Epithelial cell of proximal tubule (primary cell): Measurements from ENCODE around the gene RETN. TPM values are rescaled to one million over a fixed set of nuclear protein-coding genes. Genes with fewer than 3 reads are reported as not detected.

Experiments
- DNase-seq: peaks from one replicate; pipeline ENCODE4 v3.0.0-alpha.2; 2011; ENCODE audit warnings: low read depth
- H3K4me3 ChIP-seq: 2 replicates; pipeline ENCODE4 v1.5.1; 2011; ENCODE audit warnings: low read depth, mild to moderate bottlenecking, low read length
- CTCF ChIP-seq: conservative IDR thresholded peaks from 2 replicates; pipeline ENCODE4 v1.5.1; 2012; ENCODE audit warnings: low read depth, mild to moderate bottlenecking, low read length
- total RNA-seq: library from RNA; depleted of rRNA; stranded (reverse); fragments of >200 nt; gene quantifications from 2 replicates; pipeline ENCODE4 v1.2.3, GENCODE V29; 2015

The RETN gene
- not detected in 2 replicates for total RNA-seq

- DNase-seq: no peak
- H3K4me3 ChIP-seq: no peak within 1 kb of the TSS
- no peak for TF ChIP-seq CTCF
Observed at GRCh38 chr19:7668842-7669241, at the start of gene RETN. Gene RETN, plus strand, starts transcription at chr19:7669049. Its CDS starts 278 bp downstream, at chr19:7669327.

DNA sequence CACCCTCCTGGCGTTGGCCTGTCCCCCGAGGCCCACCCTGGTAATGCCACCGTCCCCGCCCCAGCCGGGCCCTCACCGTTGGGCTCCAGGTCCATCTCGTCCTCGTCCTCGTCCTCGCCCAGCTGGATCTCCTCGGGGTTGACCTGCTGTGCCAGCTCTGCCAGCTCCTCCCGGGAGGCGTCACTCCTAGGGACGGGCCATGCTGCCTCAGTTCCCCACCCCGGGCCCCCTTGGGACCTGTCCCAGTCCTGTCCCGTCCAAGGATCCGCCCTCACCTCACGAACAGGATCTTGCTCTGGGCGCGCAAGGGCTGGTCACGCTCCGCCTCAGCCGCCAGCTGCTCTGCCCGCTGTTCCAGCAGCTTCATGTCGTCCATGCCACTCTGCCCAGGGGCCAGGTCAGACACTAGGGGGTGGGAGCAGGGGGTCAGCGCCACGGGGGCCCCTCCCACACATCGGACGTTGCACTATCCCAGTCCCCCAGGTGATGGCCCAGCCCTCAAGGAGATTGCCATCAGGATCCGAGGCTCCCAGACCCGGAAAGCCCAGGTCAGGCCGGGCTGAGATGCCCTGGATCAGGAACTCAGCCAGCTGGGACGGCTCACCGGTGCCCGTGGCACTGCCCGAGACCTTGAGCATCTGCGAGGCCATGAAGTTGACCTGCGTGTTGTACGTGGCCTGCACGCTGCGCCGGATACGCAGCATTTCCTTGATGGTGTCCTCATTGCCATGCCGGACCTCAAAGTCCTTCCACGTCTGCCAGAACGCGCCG lies 49.0 kb upstream of the RETN start:
- H3K4me3 ChIP-seq: no peak overlapping the region
- TF ChIP-seq CTCF: no peak
- DNase-seq: no peak

- TF ChIP-seq CTCF: no peak
- no peak overlapping the region for H3K4me3 ChIP-seq
- DNase-seq: no peak
Observed at GRCh38 chr19:7620442-7621412, 48.1 kb upstream of the RETN start.

DNA sequence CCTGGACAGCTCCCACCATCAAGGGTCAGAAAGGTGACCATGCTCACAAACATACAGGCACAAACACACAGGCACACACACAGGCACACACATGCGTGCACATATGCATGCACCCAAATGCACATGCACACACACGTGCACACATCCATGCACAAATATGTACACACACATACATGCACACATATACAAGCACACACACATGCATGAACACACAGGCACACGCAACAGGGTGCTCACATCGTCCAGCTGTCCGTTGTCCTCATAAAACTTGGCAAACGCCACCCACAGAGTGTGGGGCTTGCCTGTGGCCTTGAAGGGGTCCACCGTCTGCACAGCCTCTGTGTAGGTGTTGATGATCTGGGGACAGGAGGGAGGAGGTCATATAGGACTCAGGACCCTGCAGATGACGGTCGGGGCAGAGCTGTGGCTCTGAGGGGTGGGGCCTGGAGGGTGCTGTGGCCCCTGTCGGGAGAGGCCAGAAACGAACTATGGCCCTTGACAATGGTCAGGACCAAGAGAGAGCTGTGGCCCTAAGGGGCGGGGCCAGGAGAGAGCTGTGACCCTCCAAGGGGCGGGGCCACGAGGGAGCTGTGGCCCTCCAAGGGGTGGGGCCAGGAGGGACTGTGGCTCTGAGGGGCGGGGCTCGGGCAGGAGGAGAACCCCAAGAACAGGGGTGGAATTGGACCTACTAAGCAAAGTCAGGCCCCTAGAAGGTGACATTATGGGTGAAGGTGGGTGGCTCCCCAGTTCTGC lies 45.7 kb upstream of the RETN start:
- no peak overlapping the region for H3K4me3 ChIP-seq
- no peak for DNase-seq
- TF ChIP-seq CTCF: no peak

GRCh38 chr19:7623725-7624603 lies 44.9 kb upstream of the RETN start:
- no peak for TF ChIP-seq CTCF
- no peak for DNase-seq
- H3K4me3 ChIP-seq: no peak overlapping the region

GRCh38 chr19:7624810-7625209 lies 44.0 kb upstream of the RETN start:
- no peak for DNase-seq
- TF ChIP-seq CTCF: no peak
- no peak overlapping the region for H3K4me3 ChIP-seq
